A549 (cell line): ENCODE measurements around the gene CAVIN3. TPM values are rescaled to one million over a fixed set of nuclear protein-coding genes. Genes with fewer than 3 reads are reported as not detected.
A peak's percentile ranks its signal among the peaks of the same experiment; 100 is the strongest.

Source experiments
- ATAC-seq, 2 experiments: fragments of 200-7000 bp in 1 of 2; fragments of >200 bp in 1 of 2; cut with Nextera tagmentation in 1 of 2; cut with Tn5 transposase in 1 of 2; 3 replicates each; pipeline versions ENCODE4 v1.8.0 to v1.9.1; 2018 to 2020; ENCODE audit warnings: mild to moderate bottlenecking in 1 of 2, moderate library complexity in 1 of 2
- CTCF ChIA-PET: fragments of 300-600 bp; sonication (Branson Sonifier 250); formaldehyde crosslinking; extraction: SDS; loops from one replicate; lab custom pipeline; 2021; ENCODE audit warnings: antibody characterized with exemption, inconsistent platforms; lab: Yijun Ruan, JAX
- POLR2A ChIA-PET: fragments of 350-600 bp; formaldehyde crosslinking; extraction: SDS; loops from one replicate; lab custom pipeline; 2021; ENCODE audit warnings: antibody characterized with exemption, inconsistent platforms; lab: Yijun Ruan, JAX
- DNase-seq, 2 experiments: peaks; one replicate each; pipeline versions ENCODE4 v3.0.0 to v3.0.0-alpha.2; 2011 to 2016; ENCODE audit warnings: low read depth in 1 of 2, low spot score in 1 of 2
- FAIRE-seq: peaks from 2 replicates; lab custom pipeline; 2011; peaks lifted over from hg19 to GRCh38; lab: Jason Lieb, UNC
- H3K27ac ChIP-seq, 2 experiments: fragments of >200 bp; sonication (Bioruptor Twin); formaldehyde crosslinking; 3 replicates each; pipeline ENCODE4 v1.5.1; 2016 to 2017
- H3K4me1 ChIP-seq: fragments of >200 bp; sonication (Bioruptor Twin); formaldehyde crosslinking; 3 replicates; pipeline ENCODE4 v1.6.1; 2016
- H3K4me2 ChIP-seq: fragments of >200 bp; sonication (Bioruptor Twin); formaldehyde crosslinking; 3 replicates; pipeline ENCODE4 v1.6.1; 2016
- H3K4me3 ChIP-seq: fragments of >200 bp; sonication (Bioruptor Twin); formaldehyde crosslinking; 3 replicates; pipeline ENCODE4 v1.5.1; 2016
- H3K9me3 ChIP-seq: fragments of >200 bp; sonication (Bioruptor Twin); formaldehyde crosslinking; 3 replicates; pipeline ENCODE4 v1.6.1; 2016
- BCL3 ChIP-seq: fragments of >200 bp; sonication (Bioruptor Twin); formaldehyde crosslinking; IDR thresholded peaks from 3 replicates; pipeline ENCODE4 v1.6.1; 2016
- CHD4 ChIP-seq: fragments of 200-600 bp; sonication (generic); IDR thresholded peaks from 2 replicates; pipeline ENCODE4 v1.6.1; 2016; ENCODE audit warnings: antibody characterized with exemption, mild to moderate bottlenecking, borderline replicate concordance
- E2F6 ChIP-seq: IDR thresholded peaks from 2 replicates; pipeline ENCODE4 v1.6.1; 2012; ENCODE audit warnings: low read depth, borderline replicate concordance
- HES2 ChIP-seq: fragments of >200 bp; sonication (Bioruptor Twin); formaldehyde crosslinking; IDR thresholded peaks from 2 replicates; pipeline ENCODE4 v1.6.1; 2016
- HEYL ChIP-seq: fragments of 250-450 bp; sonication (Bioruptor Pico); IDR thresholded peaks from 2 replicates; pipeline ENCODE4 v1.8.0; 2021; ENCODE audit warnings: mild to moderate bottlenecking, moderate library complexity
- HOXB5 ChIP-seq: fragments of 250-450 bp; sonication (Bioruptor Pico); IDR thresholded peaks from 2 replicates; pipeline ENCODE4 v1.5.0; 2020; ENCODE audit warnings: mild to moderate bottlenecking, moderate library complexity
- JUN ChIP-seq, 2 experiments: fragments of >200 bp; sonication (Bioruptor Twin); formaldehyde crosslinking; IDR thresholded peaks; 2 replicates in 1 of 2; 3 replicates in 1 of 2; pipeline ENCODE4 v1.6.1; 2016 to 2017
- KDM5A ChIP-seq: fragments of 200-600 bp; sonication (generic); IDR thresholded peaks from 2 replicates; pipeline ENCODE4 v1.6.1; 2016; ENCODE audit warnings: antibody characterized with exemption, mild to moderate bottlenecking
- MAX ChIP-seq: IDR thresholded peaks from 2 replicates; pipeline ENCODE4 v1.6.1; 2012
- MYC ChIP-seq: IDR thresholded peaks from 2 replicates; pipeline ENCODE4 v1.6.1; 2012; ENCODE audit warnings: mild to moderate bottlenecking, inconsistent platforms, low read length, improper control_type of control experiment, borderline replicate concordance
- RCOR1 ChIP-seq: fragments of 150-350 bp; IDR thresholded peaks from 2 replicates; pipeline ENCODE4 v1.6.1; 2014; ENCODE audit warnings: antibody characterized with exemption, low read length, low read depth
- REST ChIP-seq: fragments of 200-600 bp; sonication (generic); IDR thresholded peaks from 2 replicates; pipeline ENCODE4 v1.6.1; 2016; ENCODE audit warnings: antibody characterized with exemption, mild to moderate bottlenecking, moderate library complexity
- ZNF302 ChIP-seq: fragments of 250-450 bp; sonication (Bioruptor Pico); IDR thresholded peaks from 2 replicates; pipeline ENCODE4 v1.9.0; 2021; ENCODE audit warnings: inconsistent platforms, mild to moderate bottlenecking, moderate library complexity
- ZSCAN20 ChIP-seq: fragments of 250-450 bp; sonication (Bioruptor Pico); IDR thresholded peaks from 2 replicates; pipeline ENCODE4 v1.8.0; 2022; ENCODE audit warnings: mild to moderate bottlenecking, moderate library complexity
- WGBS: methylation state at CpG from one replicate; pipeline ENCODE4 v1.1.6; 2017; ENCODE audit errors: missing lambda C conversion rate; 5-methylcytosine and 5-hydroxymethylcytosine counted together
- polyA plus RNA-seq, 4 experiments: library from polyadenylated mRNA; depleted of rRNA in 3 of 4; stranded (reverse); fragments of >200 nt; fragmentation: RNase III in 1 of 4; extraction: RNeasy Plus Mini Kit Qiagen cat#74134 plus additional on column Dnase treatment in 1 of 4; gene quantifications; 2 replicates in 3 of 4; 3 replicates in 1 of 4; pipeline ENCODE4 v1.2.3, GENCODE V29; 2011 to 2017

Gene CAVIN3
- polyA plus RNA-seq, 2 of the 4 experiments (the other 2 are of a cell fraction) = 6.0 to 26.7 TPM

GRCh38 chr11:6319704-6320410 is 444 bp downstream of the CAVIN3 start:
- Histone ChIP-seq H3K4me3 (peak overlapping the region; percentile 54), H3K9me3 (no peaks in the 10 kb centered on the region), H3K4me1 (peaks cover 15% of the 10 kb centered on the region; the same call in 2 of the 3 replicates), H3K27ac (peak overlapping the region; percentile 81 to 93), H3K4me2 (peak overlapping the region; percentile 91)
- peak; percentile 66 for TF ChIP-seq MAX
- no peak for TF ChIP-seq KDM5A
- TF ChIP-seq HEYL (CRISPR knock-in tag) = no peak
- TF ChIP-seq HES2 = no peak
- TF ChIP-seq REST = no peak
- no peak for TF ChIP-seq ZNF302 (CRISPR knock-in tag)
- TF ChIP-seq CHD4 = no peak
- TF ChIP-seq ZSCAN20 = no peak
- TF ChIP-seq BCL3 = 0 out of 3 replicates have a peak, but pooled peaks have one; percentile 6
- TF ChIP-seq E2F6 = peak; percentile 80
- TF ChIP-seq JUN (IDR thresholded peaks at IDR 0.05) = 0 out of 5 replicates have a peak, but pooled peaks of 1 of the 2 experiments have one; percentile 14
- no peak for TF ChIP-seq HOXB5 (CRISPR knock-in tag)
- ChIA-PET CTCF (interaction anchor here (0.9 to 2.4 kb wide), 10 partner anchors 20 to 327 kb away, joined by 3 to 14 read pairs (median 4); no protein-coding TSS in a partner anchor), POLR2A (interaction anchor here (0.7 to 2.0 kb wide), 11 partner anchors 11 to 84 kb away, joined by 3 to 12 read pairs (median 4); partner anchors contain the start of genes CNGA4 and FHIP1B)
- WGBS = 29% methylated on average over 40 of the region's 50 CpGs
- peak; percentile 82 to 83 for DNase-seq
- FAIRE-seq = no peak
- ATAC-seq = peak; percentile 87 to 92

GRCh38 chr11:6319001-6319703 is 1.1 kb downstream of the CAVIN3 start:
- no peak for FAIRE-seq
- H3K4me1 ChIP-seq = peaks cover 15% of the 10 kb centered on the region; the same call in 2 of the 3 replicates
- H3K9me3 ChIP-seq = no peaks in the 10 kb centered on the region
- H3K4me3 ChIP-seq = peak overlapping the region; percentile 54
- no peak for TF ChIP-seq HEYL (CRISPR knock-in tag)
- no peak for TF ChIP-seq RCOR1
- no peak for TF ChIP-seq MYC
- TF ChIP-seq, all 56 proteins: peak for 0
- Histone ChIP-seq H3K27ac (peak overlapping the region; percentile 81 to 93), H3K4me2 (peak overlapping the region; percentile 91)
- peak in 1 of 2 experiments; percentile 6 for DNase-seq
- ChIA-PET POLR2A (interaction anchor here (0.7 to 2.0 kb wide), 7 partner anchors 14 to 84 kb away, joined by 3 to 12 read pairs (median 5); partner anchors contain the start of gene FHIP1B), CTCF (interaction anchor here (0.7 to 2.4 kb wide), 10 partner anchors 19 to 327 kb away, joined by 3 to 14 read pairs (median 4); no protein-coding TSS in a partner anchor)
- peak; percentile 37 to 42 for ATAC-seq
- WGBS = 61% methylated on average over 31 of the region's 37 CpGs
